IMR-90 (cell line): ENCODE results near the gene TIGD1. TPM values are rescaled to one million over a fixed set of nuclear protein-coding genes. Genes with fewer than 3 reads are reported as not detected.

ENCODE experiments used
- ATAC-seq: fragments of 200-7000 bp; cut with Tn5 transposase; 2 replicates; pipeline ENCODE4 v1.9.1; 2020; ENCODE audit warnings: low read depth, mild to moderate bottlenecking, moderate library complexity
- BruUV-seq: library from RNA; stranded (reverse); fragments of 400-500 nt; replicated peaks from 2 replicates; lab custom pipeline; 2021; lab: Mats Ljungman, UMichigan
- CTCF ChIA-PET: fragments of 300-600 bp; formaldehyde crosslinking; extraction: SDS; loops from one replicate; lab custom pipeline; 2021; ENCODE audit warnings: antibody characterized with exemption; lab: Yijun Ruan, JAX
- POLR2A ChIA-PET: fragments of 300-600 bp; sonication (Branson Sonifier 250); formaldehyde crosslinking; loops from one replicate; lab custom pipeline; 2022; ENCODE audit warnings: antibody characterized with exemption; ENCODE audit not compliant: unreplicated experiment; lab: Charles Lee
- DNase-seq: peaks from one replicate; pipeline ENCODE4 v3.0.0; 2013
- H2AFZ ChIP-seq: replicated peaks from 2 replicates; pipeline ENCODE3; 2013; ENCODE audit warnings: low read length, mild to moderate bottlenecking; ENCODE audit not compliant: poor library complexity
- H2AK5ac ChIP-seq: 2 replicates; pipeline ENCODE4 v1.6.1; 2013; ENCODE audit warnings: low read depth, low read length, inconsistent platforms
- H2AK9ac ChIP-seq: replicated peaks from 2 replicates; pipeline ENCODE3; 2013; ENCODE audit warnings: mild to moderate bottlenecking, low read depth, low read length, moderate library complexity; ENCODE audit not compliant: poor library complexity
- H2BK120ac ChIP-seq: 2 replicates; pipeline ENCODE4 v1.6.1; 2013; ENCODE audit warnings: low read depth, low read length, inconsistent platforms
- H2BK15ac ChIP-seq: 3 replicates; pipeline ENCODE4 v1.6.1; 2013; ENCODE audit warnings: low read depth, low read length, inconsistent platforms
- H2BK20ac ChIP-seq: 2 replicates; pipeline ENCODE4 v1.6.1; 2013; ENCODE audit warnings: low read depth, mild to moderate bottlenecking, inconsistent platforms, low read length, moderate library complexity
- H2BK5ac ChIP-seq: 2 replicates; pipeline ENCODE4 v1.6.1; 2013; ENCODE audit warnings: mild to moderate bottlenecking, low read depth, low read length, inconsistent platforms; ENCODE audit not compliant: poor library complexity, severe bottlenecking
- H3K14ac ChIP-seq: replicated peaks from 2 replicates; pipeline ENCODE4 v1.6.1; 2013; ENCODE audit warnings: low read depth, low read length, inconsistent platforms
- H3K18ac ChIP-seq: 2 replicates; pipeline ENCODE4 v1.6.1; 2013; ENCODE audit warnings: low read depth, low read length, control low read depth
- H3K23ac ChIP-seq: 2 replicates; pipeline ENCODE4 v1.6.1; 2013; ENCODE audit warnings: low read depth, low read length, inconsistent platforms
- H3K27ac ChIP-seq: 2 replicates; pipeline ENCODE4 v1.5.1; 2013; ENCODE audit warnings: mild to moderate bottlenecking, control low read depth, low read length; ENCODE audit not compliant: insufficient read depth
- H3K27me3 ChIP-seq: 2 replicates; pipeline ENCODE4 v1.6.1; 2013; ENCODE audit warnings: low read length; ENCODE audit not compliant: control insufficient read depth, insufficient read depth
- H3K36me3 ChIP-seq: 2 replicates; pipeline ENCODE4 v1.6.1; 2013; ENCODE audit warnings: low read length, mixed read lengths; ENCODE audit not compliant: control insufficient read depth, insufficient read depth
- H3K4ac ChIP-seq: 2 replicates; pipeline ENCODE4 v1.6.1; 2013; ENCODE audit warnings: low read depth, low read length, inconsistent platforms
- H3K4me1 ChIP-seq: 2 replicates; pipeline ENCODE4 v1.6.1; 2013; ENCODE audit warnings: low read length, mixed read lengths; ENCODE audit not compliant: control insufficient read depth, insufficient read depth
- H3K4me2 ChIP-seq: 2 replicates; pipeline ENCODE4 v1.6.1; 2013; ENCODE audit warnings: low read depth, mild to moderate bottlenecking, control low read depth, low read length, moderate library complexity
- H3K4me3 ChIP-seq: 2 replicates; pipeline ENCODE4 v1.5.1; 2013; ENCODE audit warnings: low read depth, mild to moderate bottlenecking, control low read depth, low read length, moderate library complexity; ENCODE audit not compliant: insufficient read depth
- H3K56ac ChIP-seq: 2 replicates; pipeline ENCODE4 v1.6.1; 2013; ENCODE audit warnings: low read length, inconsistent platforms; ENCODE audit not compliant: insufficient read depth; ENCODE audit errors: extremely low read depth
- H3K79me1 ChIP-seq, 2 experiments: 2 replicates each; pipeline ENCODE4 v1.6.1; 2013; ENCODE audit warnings: low read length in 2 of 2, inconsistent platforms in 1 of 2, low read depth in 1 of 2
- H3K9ac ChIP-seq: 2 replicates; pipeline ENCODE4 v1.6.1; 2013; ENCODE audit warnings: low read depth, low read length, control low read depth
- H3K9me1 ChIP-seq: 2 replicates; pipeline ENCODE4 v1.6.1; 2013; ENCODE audit warnings: low read length, inconsistent platforms; ENCODE audit not compliant: insufficient read depth
- H3K9me3 ChIP-seq: 2 replicates; pipeline ENCODE4 v1.6.1; 2013; ENCODE audit warnings: low read length; ENCODE audit not compliant: control insufficient read depth, insufficient read depth
- H4K20me1 ChIP-seq: 2 replicates; pipeline ENCODE4 v1.6.1; 2013; ENCODE audit warnings: low read length, inconsistent platforms; ENCODE audit not compliant: insufficient read depth
- H4K5ac ChIP-seq: 2 replicates; pipeline ENCODE4 v1.6.1; 2013; ENCODE audit warnings: mild to moderate bottlenecking, low read depth, low read length, control low read depth
- H4K8ac ChIP-seq, 2 experiments: 2 replicates each; pipeline ENCODE4 v1.6.1; 2013; ENCODE audit warnings: low read depth in 2 of 2, low read length in 2 of 2, control low read depth in 1 of 2, inconsistent platforms in 1 of 2
- H4K91ac ChIP-seq: 2 replicates; pipeline ENCODE4 v1.6.1; 2013; ENCODE audit warnings: low read depth, low read length, inconsistent platforms; ENCODE audit not compliant: insufficient read depth
- BHLHE40 ChIP-seq: fragments of 150-350 bp; IDR thresholded peaks from 2 replicates; pipeline ENCODE4 v1.6.1; 2016; ENCODE audit warnings: mild to moderate bottlenecking, low read depth, low read length
- CEBPB ChIP-seq: IDR thresholded peaks from 2 replicates; pipeline ENCODE4 v1.6.1; 2012; ENCODE audit warnings: low read depth, low read length, improper control_type of control experiment
- CHD1 ChIP-seq: IDR thresholded peaks from 2 replicates; pipeline ENCODE4 v1.6.1; 2012; ENCODE audit warnings: low read depth, low read length, improper control_type of control experiment
- ELK1 ChIP-seq: fragments of 150-350 bp; IDR thresholded peaks from 2 replicates; pipeline ENCODE4 v1.6.1; 2016; ENCODE audit warnings: low read depth, mild to moderate bottlenecking, low read length, moderate library complexity, borderline replicate concordance
- FOS ChIP-seq: fragments of 150-350 bp; IDR thresholded peaks from 2 replicates; pipeline ENCODE4 v1.6.1; 2016; ENCODE audit warnings: low read depth, low read length
- MAFK ChIP-seq: IDR thresholded peaks from 2 replicates; pipeline ENCODE4 v1.6.1; 2012; ENCODE audit warnings: low read depth, low read length, improper control_type of control experiment
- MAZ ChIP-seq: IDR thresholded peaks from 2 replicates; pipeline ENCODE4 v1.6.1; 2012; ENCODE audit warnings: low read depth, mild to moderate bottlenecking, low read length, improper control_type of control experiment, moderate library complexity, borderline replicate concordance
- MXI1 ChIP-seq: IDR thresholded peaks from 2 replicates; pipeline ENCODE4 v1.6.1; 2012; ENCODE audit warnings: low read depth, mild to moderate bottlenecking, low read length, moderate library complexity, borderline replicate concordance
- NFE2L2 ChIP-seq: fragments of 150-350 bp; IDR thresholded peaks from 2 replicates; pipeline ENCODE4 v1.6.1; 2016; ENCODE audit warnings: low read depth, mild to moderate bottlenecking, low read length
- POLR2A ChIP-seq: IDR thresholded peaks from 2 replicates; pipeline ENCODE4 v1.6.1; 2012; ENCODE audit warnings: mild to moderate bottlenecking, low read depth, low read length
- RAD21 ChIP-seq: IDR thresholded peaks from 2 replicates; pipeline ENCODE4 v1.6.1; 2012; ENCODE audit warnings: low read length, improper control_type of control experiment
- RFX5 ChIP-seq: IDR thresholded peaks from 2 replicates; pipeline ENCODE4 v1.8.0; 2012; ENCODE audit warnings: low read depth, mild to moderate bottlenecking, low read length, moderate library complexity
- SMC3 ChIP-seq: fragments of 150-350 bp; IDR thresholded peaks from 2 replicates; pipeline ENCODE4 v1.6.1; 2016; ENCODE audit warnings: low read depth, mild to moderate bottlenecking, antibody characterized with exemption, low read length, moderate library complexity
- USF2 ChIP-seq: fragments of 150-350 bp; IDR thresholded peaks from 2 replicates; pipeline ENCODE4 v1.6.1; 2017; ENCODE audit warnings: mild to moderate bottlenecking, antibody characterized with exemption, low read length, low read depth
- whole genome bisulfite sequencing, 2 experiments: methylation state at CpG; one replicate each; pipeline versions ENCODE4 v1.1.5 to v1.1.7; 2013; ENCODE audit warnings: missing lambda C conversion rate in 2 of 2; ENCODE audit not compliant: insufficient read length in 1 of 2; ENCODE audit errors: extremely low coverage in 2 of 2; 5-methylcytosine and 5-hydroxymethylcytosine counted together
- dilution Hi-C: fragments of 300-500 bp; cut with HindIII; formaldehyde crosslinking; loops from one replicate; pipeline ENCODE4 v1.14.3; 2018; ENCODE audit warnings: low sequenced_read_pairs; ENCODE audit not compliant: unreplicated experiment
- in situ Hi-C: fragments of 300-500 bp; cut with MboI; formaldehyde crosslinking; loops from 3 replicates; pipeline ENCODE4 v1.14.3; 2019; ENCODE audit warnings: low sequenced_read_pairs, inconsistent platforms, mixed read lengths
- intact Hi-C: fragments of 100-400 bp; cut with micrococcal nuclease; formaldehyde crosslinking; loops from 2 replicates; pipeline ENCODE4 v1.10.0; 2022
- polyA plus RNA-seq, 3 experiments: library from polyadenylated mRNA; depleted of rRNA; stranded (reverse); fragments of >200 nt; gene quantifications; 2 replicates each; pipeline ENCODE4 v1.2.3, GENCODE V29; 2012; ENCODE audit warnings: low replicate concordance in 1 of 3
- total RNA-seq: library from RNA; depleted of rRNA; stranded (reverse); fragments of >200 nt; gene quantifications from 2 replicates; pipeline ENCODE4 v1.2.3, GENCODE V29; 2012
- TF ChIP-seq, protein P1 (sequence below): conservative IDR thresholded peaks from 2 replicates; pipeline ENCODE4 v1.5.1; 2012; ENCODE audit warnings: mild to moderate bottlenecking, low read depth, low read length, improper control_type of control experiment

TIGD1 gene
- total and polyA plus RNA-seq, 2 of the 4 experiments (the other 2 are of a cell fraction): 2.7 to 2.9 TPM

DNA sequence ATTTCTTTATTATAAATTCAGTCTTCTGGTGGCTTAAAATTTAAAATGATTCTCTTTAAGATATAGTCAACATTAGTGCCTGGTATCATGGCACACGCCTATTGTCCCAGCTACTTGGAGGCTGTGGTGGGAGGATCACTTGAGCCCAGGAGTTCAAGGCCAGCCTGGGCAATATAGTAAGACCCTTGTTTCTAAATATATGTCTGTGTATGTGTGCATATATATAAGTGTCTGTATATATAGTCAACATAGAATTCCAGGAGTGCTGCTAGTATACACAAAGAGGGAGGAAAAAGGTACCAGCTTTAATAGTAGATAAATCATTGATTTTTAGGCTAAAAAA, 25.0 kb upstream of the TIGD1 start:
- Histone ChIP-seq H2BK5ac (no peak overlapping the region), H4K5ac (no peak overlapping the region), H3K36me3 (peaks cover 7% of the 10 kb centered on the region; the same call in 1 of the 2 replicates), H2AFZ (no peak overlapping the region), H3K27me3 (no peaks in the 10 kb centered on the region), H3K18ac (no peak overlapping the region), H3K4me1 (peaks cover 6% of the 10 kb centered on the region; the same call in 1 of the 2 replicates), H3K4ac (no peak overlapping the region), H2AK9ac (no peak overlapping the region), H3K9me1 (peaks cover 9% of the 10 kb centered on the region; the same call in 1 of the 2 replicates), H4K91ac (no peak overlapping the region), H2BK120ac (no peak overlapping the region), H3K4me3 (no peak overlapping the region), H3K9me3 (no peaks in the 10 kb centered on the region), H3K56ac (no peak overlapping the region), H3K27ac (no peak overlapping the region), H3K9ac (no peak overlapping the region), H2AK5ac (no peak overlapping the region), H2BK15ac (no peak overlapping the region), H3K79me1 (peaks cover 0 to 19% of the 10 kb centered on the region in 2 experiments; a peak in 1 of 4 replicates), H4K8ac (no peak overlapping the region), H3K14ac (no peak overlapping the region), H4K20me1 (no peaks in the 10 kb centered on the region), H2BK20ac (no peak overlapping the region), H3K23ac (no peak overlapping the region), H3K4me2 (no peak overlapping the region)
- no peak for DNase-seq
- TF ChIP-seq SMC3: no peak
- no peak for TF ChIP-seq MAZ
- no peak for TF ChIP-seq RAD21
- no peak for TF ChIP-seq MXI1
- no peak for TF ChIP-seq FOS
- TF ChIP-seq, protein P1, sequence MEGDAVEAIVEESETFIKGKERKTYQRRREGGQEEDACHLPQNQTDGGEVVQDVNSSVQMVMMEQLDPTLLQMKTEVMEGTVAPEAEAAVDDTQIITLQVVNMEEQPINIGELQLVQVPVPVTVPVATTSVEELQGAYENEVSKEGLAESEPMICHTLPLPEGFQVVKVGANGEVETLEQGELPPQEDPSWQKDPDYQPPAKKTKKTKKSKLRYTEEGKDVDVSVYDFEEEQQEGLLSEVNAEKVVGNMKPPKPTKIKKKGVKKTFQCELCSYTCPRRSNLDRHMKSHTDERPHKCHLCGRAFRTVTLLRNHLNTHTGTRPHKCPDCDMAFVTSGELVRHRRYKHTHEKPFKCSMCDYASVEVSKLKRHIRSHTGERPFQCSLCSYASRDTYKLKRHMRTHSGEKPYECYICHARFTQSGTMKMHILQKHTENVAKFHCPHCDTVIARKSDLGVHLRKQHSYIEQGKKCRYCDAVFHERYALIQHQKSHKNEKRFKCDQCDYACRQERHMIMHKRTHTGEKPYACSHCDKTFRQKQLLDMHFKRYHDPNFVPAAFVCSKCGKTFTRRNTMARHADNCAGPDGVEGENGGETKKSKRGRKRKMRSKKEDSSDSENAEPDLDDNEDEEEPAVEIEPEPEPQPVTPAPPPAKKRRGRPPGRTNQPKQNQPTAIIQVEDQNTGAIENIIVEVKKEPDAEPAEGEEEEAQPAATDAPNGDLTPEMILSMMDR: no peak
- no peak for TF ChIP-seq RFX5
- no peak for TF ChIP-seq USF2
- TF ChIP-seq CEBPB: no peak
- no peak for TF ChIP-seq ELK1
- no peak for TF ChIP-seq BHLHE40
- TF ChIP-seq NFE2L2: no peak
- no peak for TF ChIP-seq CHD1
- TF ChIP-seq POLR2A: no peak
- no peak for TF ChIP-seq MAFK
- ChIA-PET CTCF (no interaction called here), POLR2A (no interaction called here)
- in situ Hi-C loops (no loop called here), dilution Hi-C loops (no loop called here), intact Hi-C loops (no loop called here)
- BruUV-seq: no TSS peak
- no CpG with 5 or more reads among the region's 1 CpG for WGBS, 2 experiments
- no peak for ATAC-seq
